Peyer's patch (tissue), 4 donors: Measurements from ENCODE around the gene FAM83G.

Experiments used
- POLR2A ChIP-seq, 2 donors: fragments of 450-650 bp; IDR thresholded peaks; one replicate each; pipeline ENCODE4 v1.5.1; 2017; ENCODE audit warnings: antibody characterized with exemption in 2 of 2, mild to moderate bottlenecking in 2 of 2, moderate library complexity in 2 of 2
- TF ChIP-seq, protein P1 (sequence below), 6 experiments: fragments of 450-650 bp in 4 of 6; fragments of 200-600 bp in 2 of 6; sonication (generic) in 1 of 6; IDR thresholded peaks; one replicate each; pipeline ENCODE4 v1.5.1; 2017 to 2019; ENCODE audit warnings: antibody characterized with exemption in 6 of 6, mild to moderate bottlenecking in 3 of 6, moderate library complexity in 1 of 6

DNA sequence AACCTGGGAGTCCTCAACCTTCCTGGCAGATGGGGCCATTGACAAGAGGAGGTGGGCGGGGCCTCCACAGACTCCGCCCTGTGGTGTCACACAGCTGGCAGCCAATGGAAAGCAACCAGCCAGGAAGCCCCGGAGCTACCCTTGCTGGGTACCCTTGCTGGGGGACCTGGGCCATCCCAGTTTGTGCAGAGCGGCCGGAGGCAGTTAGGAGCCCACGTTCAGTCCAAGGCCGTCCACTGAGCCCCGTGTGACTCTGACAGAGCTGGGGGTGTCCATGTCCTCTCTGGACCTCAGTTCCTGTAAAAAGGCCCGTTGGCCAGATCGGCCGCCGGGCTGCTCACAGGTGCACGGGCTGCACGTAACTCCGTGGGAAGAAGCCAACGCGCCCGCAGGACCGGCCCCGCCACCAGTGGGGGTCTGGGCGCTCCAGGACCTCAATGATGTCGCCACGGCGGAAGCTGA is 17.1 kb upstream of the FAM83G start:
- no peak for TF ChIP-seq POLR2A (IDR thresholded peaks at IDR 0.05)
- TF ChIP-seq, protein P1, sequence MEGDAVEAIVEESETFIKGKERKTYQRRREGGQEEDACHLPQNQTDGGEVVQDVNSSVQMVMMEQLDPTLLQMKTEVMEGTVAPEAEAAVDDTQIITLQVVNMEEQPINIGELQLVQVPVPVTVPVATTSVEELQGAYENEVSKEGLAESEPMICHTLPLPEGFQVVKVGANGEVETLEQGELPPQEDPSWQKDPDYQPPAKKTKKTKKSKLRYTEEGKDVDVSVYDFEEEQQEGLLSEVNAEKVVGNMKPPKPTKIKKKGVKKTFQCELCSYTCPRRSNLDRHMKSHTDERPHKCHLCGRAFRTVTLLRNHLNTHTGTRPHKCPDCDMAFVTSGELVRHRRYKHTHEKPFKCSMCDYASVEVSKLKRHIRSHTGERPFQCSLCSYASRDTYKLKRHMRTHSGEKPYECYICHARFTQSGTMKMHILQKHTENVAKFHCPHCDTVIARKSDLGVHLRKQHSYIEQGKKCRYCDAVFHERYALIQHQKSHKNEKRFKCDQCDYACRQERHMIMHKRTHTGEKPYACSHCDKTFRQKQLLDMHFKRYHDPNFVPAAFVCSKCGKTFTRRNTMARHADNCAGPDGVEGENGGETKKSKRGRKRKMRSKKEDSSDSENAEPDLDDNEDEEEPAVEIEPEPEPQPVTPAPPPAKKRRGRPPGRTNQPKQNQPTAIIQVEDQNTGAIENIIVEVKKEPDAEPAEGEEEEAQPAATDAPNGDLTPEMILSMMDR (IDR thresholded peaks at IDR 0.05) = no peak
